ENCODE measurements around the gene AMHR2.

GRCh38 chr12:53476769-53477209 is 53.1 kb downstream of the AMHR2 start:
- TF ChIP-seq, protein P1, sequence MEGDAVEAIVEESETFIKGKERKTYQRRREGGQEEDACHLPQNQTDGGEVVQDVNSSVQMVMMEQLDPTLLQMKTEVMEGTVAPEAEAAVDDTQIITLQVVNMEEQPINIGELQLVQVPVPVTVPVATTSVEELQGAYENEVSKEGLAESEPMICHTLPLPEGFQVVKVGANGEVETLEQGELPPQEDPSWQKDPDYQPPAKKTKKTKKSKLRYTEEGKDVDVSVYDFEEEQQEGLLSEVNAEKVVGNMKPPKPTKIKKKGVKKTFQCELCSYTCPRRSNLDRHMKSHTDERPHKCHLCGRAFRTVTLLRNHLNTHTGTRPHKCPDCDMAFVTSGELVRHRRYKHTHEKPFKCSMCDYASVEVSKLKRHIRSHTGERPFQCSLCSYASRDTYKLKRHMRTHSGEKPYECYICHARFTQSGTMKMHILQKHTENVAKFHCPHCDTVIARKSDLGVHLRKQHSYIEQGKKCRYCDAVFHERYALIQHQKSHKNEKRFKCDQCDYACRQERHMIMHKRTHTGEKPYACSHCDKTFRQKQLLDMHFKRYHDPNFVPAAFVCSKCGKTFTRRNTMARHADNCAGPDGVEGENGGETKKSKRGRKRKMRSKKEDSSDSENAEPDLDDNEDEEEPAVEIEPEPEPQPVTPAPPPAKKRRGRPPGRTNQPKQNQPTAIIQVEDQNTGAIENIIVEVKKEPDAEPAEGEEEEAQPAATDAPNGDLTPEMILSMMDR (IDR thresholded peaks at IDR 0.05): peak in 1 of 6 experiments; percentile 10
- TF ChIP-seq POLR2A (IDR thresholded peaks at IDR 0.05): no peak
